ENCODE results near the gene RCAN2.

Gene RCAN2

DNA sequence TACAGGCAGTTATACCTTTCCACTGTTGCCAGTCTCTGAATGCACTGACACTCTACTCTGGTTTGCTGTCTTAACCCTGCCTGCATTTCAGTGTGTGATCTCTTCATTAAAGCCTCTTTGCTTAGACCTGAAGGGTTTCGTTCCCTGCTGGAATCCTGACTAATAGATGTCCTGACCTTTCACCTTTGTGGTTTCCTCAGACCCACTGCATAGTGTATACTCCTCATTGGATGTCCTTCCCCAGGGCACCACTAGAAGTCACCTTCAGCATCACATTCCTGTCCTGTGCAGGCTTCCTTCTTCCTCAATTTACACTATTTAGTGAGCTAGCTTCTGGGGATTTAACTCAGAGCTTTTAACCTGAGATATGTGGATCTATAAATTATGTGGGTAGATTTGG, 120.6 kb downstream of the RCAN2 start:
- H3K4me3 ChIP-seq (ENCODE audit: low read depth, low read length) = no peak overlapping the region
- TF ChIP-seq, protein P1, sequence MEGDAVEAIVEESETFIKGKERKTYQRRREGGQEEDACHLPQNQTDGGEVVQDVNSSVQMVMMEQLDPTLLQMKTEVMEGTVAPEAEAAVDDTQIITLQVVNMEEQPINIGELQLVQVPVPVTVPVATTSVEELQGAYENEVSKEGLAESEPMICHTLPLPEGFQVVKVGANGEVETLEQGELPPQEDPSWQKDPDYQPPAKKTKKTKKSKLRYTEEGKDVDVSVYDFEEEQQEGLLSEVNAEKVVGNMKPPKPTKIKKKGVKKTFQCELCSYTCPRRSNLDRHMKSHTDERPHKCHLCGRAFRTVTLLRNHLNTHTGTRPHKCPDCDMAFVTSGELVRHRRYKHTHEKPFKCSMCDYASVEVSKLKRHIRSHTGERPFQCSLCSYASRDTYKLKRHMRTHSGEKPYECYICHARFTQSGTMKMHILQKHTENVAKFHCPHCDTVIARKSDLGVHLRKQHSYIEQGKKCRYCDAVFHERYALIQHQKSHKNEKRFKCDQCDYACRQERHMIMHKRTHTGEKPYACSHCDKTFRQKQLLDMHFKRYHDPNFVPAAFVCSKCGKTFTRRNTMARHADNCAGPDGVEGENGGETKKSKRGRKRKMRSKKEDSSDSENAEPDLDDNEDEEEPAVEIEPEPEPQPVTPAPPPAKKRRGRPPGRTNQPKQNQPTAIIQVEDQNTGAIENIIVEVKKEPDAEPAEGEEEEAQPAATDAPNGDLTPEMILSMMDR (IDR thresholded peaks at IDR 0.05; ENCODE audit: low read depth, low read length) = no peak

DNA sequence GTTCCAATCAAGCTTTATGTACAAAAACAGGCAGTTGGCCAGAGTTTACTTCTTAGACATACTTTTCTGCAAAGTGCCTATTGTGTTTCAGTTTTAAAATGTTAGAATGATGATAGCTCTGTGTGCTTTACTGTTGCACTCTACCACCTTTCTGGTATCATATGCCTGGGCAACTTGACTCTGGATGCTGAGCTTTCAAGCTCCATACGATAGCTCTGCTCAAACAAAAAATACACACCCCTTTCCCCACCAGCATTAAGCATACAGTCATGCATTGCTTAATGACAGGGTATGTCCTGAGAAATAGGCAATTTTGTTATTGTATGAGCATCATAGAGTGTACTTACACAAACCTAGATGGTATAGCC, 123.1 kb downstream of the RCAN2 start:
- TF ChIP-seq, protein P1 (IDR thresholded peaks at IDR 0.05; ENCODE audit: low read depth, low read length) = no peak

DNA sequence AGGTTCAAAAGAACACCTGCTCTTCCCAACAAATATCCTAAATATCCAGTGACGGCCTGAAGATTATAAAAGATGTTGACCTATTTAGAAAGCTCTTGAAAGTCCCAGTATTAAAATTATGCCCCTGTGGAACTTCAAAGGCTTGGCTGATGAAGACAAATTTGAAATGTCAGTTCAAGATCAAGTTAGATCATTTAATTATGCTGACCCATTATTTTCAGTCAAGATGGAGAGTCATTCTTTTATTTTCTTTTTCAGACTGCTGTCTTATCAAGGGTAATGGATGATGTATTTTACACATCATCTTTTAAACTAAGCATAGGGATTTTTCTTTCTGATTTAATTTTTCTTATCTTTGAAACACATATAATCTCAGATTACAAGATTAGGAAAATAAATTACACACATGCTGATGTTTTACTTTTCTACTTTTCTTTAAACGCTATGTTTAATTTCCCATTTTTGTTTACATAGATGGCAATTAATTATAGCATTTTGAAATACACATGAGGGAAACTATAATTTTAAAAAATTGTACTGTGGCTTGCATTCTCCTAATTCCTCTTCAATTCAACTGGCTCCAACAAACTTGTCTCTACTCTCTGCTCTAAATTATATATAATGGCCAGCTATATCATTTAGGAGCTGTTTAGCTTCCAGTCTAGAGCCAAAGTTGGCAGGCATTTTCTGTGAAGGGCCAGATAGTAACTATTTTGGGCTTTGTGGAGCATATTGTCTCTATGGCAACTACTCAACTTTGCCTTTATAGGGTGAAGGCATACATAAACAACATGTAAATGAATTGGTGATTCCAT, 123.7 kb downstream of the RCAN2 start:
- no peak overlapping the region for H3K4me3 ChIP-seq (ENCODE audit: low read depth, low read length)
- TF ChIP-seq, protein P1 (IDR thresholded peaks at IDR 0.05; ENCODE audit: low read depth, low read length) = no peak

More for the DNA sequence above, 123.1 kb downstream of the RCAN2 start:
- H3K4me3 ChIP-seq (ENCODE audit: low read depth, low read length) = no peak overlapping the region

DNA sequence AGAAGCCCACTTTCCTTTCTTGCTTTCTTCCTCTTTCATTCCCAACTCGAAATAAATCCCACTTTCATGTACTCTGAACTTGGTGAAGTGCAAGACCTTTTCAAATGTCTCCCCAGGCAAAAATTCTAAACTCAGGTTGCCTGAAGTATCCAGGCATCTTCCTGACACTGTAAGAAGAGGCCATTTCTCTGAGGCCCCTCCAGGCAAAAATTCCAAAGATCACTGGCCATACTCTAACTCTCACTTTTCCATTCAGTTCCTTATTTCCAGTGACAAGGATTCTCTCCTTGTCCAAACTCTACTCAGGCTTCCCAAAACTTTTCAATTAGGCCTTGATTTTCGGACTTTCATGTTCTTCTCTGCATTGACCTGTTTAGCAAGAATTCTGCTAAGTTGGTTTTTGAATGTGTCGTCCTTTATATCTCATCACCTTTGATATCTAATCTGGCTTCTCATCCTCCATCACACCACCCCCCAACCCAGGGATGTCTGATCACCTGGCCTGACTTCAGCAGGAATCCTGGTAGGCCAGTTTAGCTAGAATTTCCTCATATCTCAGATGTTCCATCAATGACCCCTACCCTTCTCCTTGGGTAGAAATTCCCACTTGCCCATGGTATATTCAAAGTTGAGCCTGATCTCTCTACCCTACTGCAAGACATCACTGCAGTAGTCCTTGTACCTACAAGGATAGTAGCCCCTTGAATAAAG, 124.9 kb downstream of the RCAN2 start:
- no peak overlapping the region for H3K4me3 ChIP-seq (ENCODE audit: low read depth, low read length)
- TF ChIP-seq, protein P1 (IDR thresholded peaks at IDR 0.05; ENCODE audit: low read depth, low read length) = no peak

DNA sequence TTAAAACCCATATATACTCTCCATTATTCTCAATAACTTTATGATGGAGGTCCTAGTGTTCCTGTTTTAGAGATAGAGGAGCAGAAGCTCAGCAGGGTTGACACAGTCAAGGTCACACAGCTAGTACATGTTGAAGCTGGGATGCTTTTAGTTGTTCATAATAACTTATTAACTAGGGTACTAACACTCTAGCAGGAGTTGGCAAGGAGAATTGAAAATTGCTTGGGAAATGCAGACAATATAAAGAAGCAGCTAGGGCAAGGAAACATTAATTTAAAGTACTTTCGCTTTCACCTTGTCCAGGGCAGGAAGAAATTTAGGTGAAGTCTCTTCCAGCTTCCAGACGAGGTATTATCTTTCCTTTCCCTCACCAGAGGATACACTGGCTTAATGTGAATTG, 133.7 kb downstream of the RCAN2 start:
- H3K4me3 ChIP-seq (ENCODE audit: low read depth, low read length) = no peak overlapping the region

DNA sequence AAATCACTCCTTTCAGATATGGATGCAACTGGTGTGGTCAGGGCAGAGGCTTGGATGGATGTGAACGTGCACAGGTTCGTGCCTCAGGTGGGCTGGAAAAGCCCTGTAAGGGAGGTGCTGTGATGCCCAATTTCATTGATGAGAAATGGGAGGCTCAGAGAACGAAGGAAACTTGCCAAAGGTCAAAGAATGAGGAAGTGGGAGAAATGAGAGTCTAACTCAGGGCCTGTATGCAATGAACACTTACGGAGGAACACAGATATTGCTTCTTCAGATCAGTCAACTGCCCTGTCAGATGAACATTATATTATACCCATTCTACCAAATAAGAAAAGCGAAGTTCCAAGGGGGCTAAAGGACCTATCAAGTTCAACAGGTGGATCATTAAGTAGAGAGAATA, 134.7 kb downstream of the RCAN2 start:
- TF ChIP-seq, protein P1 (IDR thresholded peaks at IDR 0.05; ENCODE audit: low read depth, low read length) = no peak
- no peak overlapping the region for H3K4me3 ChIP-seq (ENCODE audit: low read depth, low read length)

More for the DNA sequence above, 133.7 kb downstream of the RCAN2 start:
- TF ChIP-seq, protein P1 (IDR thresholded peaks at IDR 0.05; ENCODE audit: low read depth, low read length) = no peak

DNA sequence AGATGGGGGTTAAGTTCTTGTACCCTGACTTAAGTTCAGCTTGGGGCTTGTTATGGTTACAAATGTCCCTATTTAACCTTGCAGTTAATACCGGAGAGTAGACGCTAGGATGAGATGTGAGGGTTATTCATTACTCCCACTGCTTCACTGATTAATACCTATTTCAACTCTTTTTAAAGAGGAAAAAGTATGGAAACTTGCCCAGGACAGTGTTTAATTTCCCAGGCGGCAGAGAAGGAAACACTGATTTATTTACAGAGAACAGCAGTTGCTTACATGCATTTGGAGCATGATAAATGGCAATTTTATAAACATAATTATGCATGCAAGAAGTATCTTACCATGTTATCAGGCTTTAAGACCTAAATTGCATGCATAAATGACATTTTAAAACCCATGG, 137.7 kb downstream of the RCAN2 start:
- TF ChIP-seq, protein P1 (IDR thresholded peaks at IDR 0.05; ENCODE audit: low read depth, low read length) = no peak
- H3K4me3 ChIP-seq (ENCODE audit: low read depth, low read length) = no peak overlapping the region
